ENCODE measurements around the gene ARHGEF28.
A peak's percentile ranks its signal among the peaks of the same experiment; 100 is the strongest.

ARHGEF28 gene

GRCh38 chr5:73606206-73606753, 19.7 kb upstream of the ARHGEF28 start:
- DNase-seq, result no peak
- peak overlapping the region; percentile 60 for H3K27ac ChIP-seq
- TF ChIP-seq CTCF (IDR thresholded peaks at IDR 0.05; ENCODE audit: low read depth, low read length, missing control alignments), result no peak
- no peaks in the 10 kb centered on the region for H3K27me3 ChIP-seq (replicated peaks)
- H3K4me3 ChIP-seq (ENCODE audit: low read depth, low read length), result no peak overlapping the region
- in situ Hi-C loops (cut with HindIII; ENCODE audit: low pct_ligation_motif_present, low sequenced_read_pairs), result no loop called here
- no peaks in the 10 kb centered on the region for H3K36me3 ChIP-seq (replicated peaks)

DNA sequence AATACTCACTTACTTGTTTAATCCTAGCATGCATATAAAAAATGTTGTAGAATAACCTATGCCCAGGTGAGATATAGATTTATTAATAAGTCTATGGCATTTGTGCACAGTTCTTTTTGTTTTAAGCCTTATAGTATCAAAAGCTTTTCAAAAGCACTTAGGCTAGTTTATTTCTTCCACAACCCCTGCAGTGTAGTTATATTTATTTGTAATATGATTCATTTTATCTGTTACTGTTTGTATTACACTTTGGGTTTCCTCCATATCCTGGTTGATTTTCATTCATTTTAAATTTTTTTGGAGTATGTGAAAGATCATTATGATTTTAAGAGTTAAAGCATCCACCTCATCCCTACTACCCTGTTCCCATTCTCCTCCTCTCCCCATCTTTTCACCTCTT, 18.8 kb upstream of the ARHGEF28 start:
- H3K36me3 ChIP-seq (replicated peaks), result no peaks in the 10 kb centered on the region
- H3K27ac ChIP-seq, result no peak overlapping the region
- H3K27me3 ChIP-seq (replicated peaks), result no peaks in the 10 kb centered on the region
- no peak for DNase-seq
- no peak overlapping the region for H3K4me3 ChIP-seq (ENCODE audit: low read depth, low read length)
- TF ChIP-seq CTCF (IDR thresholded peaks at IDR 0.05; ENCODE audit: low read depth, low read length, missing control alignments), result no peak
- in situ Hi-C loops (cut with HindIII; ENCODE audit: low pct_ligation_motif_present, low sequenced_read_pairs), result no loop called here

- in situ Hi-C loops (cut with HindIII; ENCODE audit: low pct_ligation_motif_present, low sequenced_read_pairs), result no loop called here
- no peak for TF ChIP-seq CTCF (IDR thresholded peaks at IDR 0.05; ENCODE audit: low read depth, low read length, missing control alignments)
- no peak overlapping the region for H3K4me3 ChIP-seq (ENCODE audit: low read depth, low read length)
- DNase-seq, result no peak
- H3K27ac ChIP-seq, result no peak overlapping the region
- no peaks in the 10 kb centered on the region for H3K36me3 ChIP-seq (replicated peaks)
- no peaks in the 10 kb centered on the region for H3K27me3 ChIP-seq (replicated peaks)
Measured at GRCh38 chr5:73612799-73613198, 13.2 kb upstream of the ARHGEF28 start.

- Histone ChIP-seq H3K27ac (no peak overlapping the region), H3K27me3 (replicated peaks) (no peaks in the 10 kb centered on the region), H3K36me3 (replicated peaks) (no peaks in the 10 kb centered on the region), H3K4me3 (ENCODE audit: low read depth, low read length) (no peak overlapping the region)
- no peak for TF ChIP-seq CTCF (IDR thresholded peaks at IDR 0.05; ENCODE audit: low read depth, low read length, missing control alignments)
- no peak for DNase-seq
- in situ Hi-C loops (cut with HindIII; ENCODE audit: low pct_ligation_motif_present, low sequenced_read_pairs), result no loop called here
Measured at GRCh38 chr5:73615085-73615484, 10.9 kb upstream of the ARHGEF28 start.

DNA sequence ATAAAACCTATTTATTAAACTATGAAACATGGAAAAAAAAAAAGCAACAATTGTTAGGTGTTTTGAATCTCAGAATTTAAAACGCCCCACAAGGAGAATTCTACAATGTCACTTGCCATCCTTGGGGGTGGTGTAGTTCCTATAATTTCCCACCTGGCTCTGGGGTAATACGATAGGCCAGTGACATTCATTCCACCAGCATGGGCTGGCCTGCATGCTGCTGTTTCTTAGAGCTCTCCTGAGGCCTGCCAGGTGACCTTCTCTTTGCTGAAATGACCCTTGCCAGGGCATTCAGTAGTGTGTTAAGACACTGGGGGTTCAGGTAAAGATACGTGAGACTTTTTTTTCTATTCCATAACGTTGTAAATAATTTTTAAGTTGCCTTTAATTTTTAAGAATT, 10.0 kb upstream of the ARHGEF28 start:
- H3K4me3 ChIP-seq (ENCODE audit: low read depth, low read length), result no peak overlapping the region
- DNase-seq, result no peak
- no peaks in the 10 kb centered on the region for H3K27me3 ChIP-seq (replicated peaks)
- no peak overlapping the region for H3K27ac ChIP-seq
- in situ Hi-C loops (cut with HindIII; ENCODE audit: low pct_ligation_motif_present, low sequenced_read_pairs), result no loop called here
- H3K36me3 ChIP-seq (replicated peaks), result no peaks in the 10 kb centered on the region
- TF ChIP-seq CTCF (IDR thresholded peaks at IDR 0.05; ENCODE audit: low read depth, low read length, missing control alignments), result no peak

Data from brain microvascular endothelial cell (primary cell).